HG03039 (cell line): ENCODE data around the gene PLCL2.
"Not testable (repeated sequence)": the region's sequence is repeated elsewhere in the genome, so short reads cannot be mapped to it uniquely, and the experiment has no call there.

ENCODE experiments used
- ATAC-seq: cut with Tn5 transposase; IDR thresholded peaks from one replicate; pipeline ENCODE4 v1.9.1; 2021; ENCODE audit warnings: mild to moderate bottlenecking, moderate library complexity; ENCODE audit not compliant: unreplicated experiment

PLCL2 gene

GRCh38 chr3:16950282-16950681, 65.5 kb downstream of the PLCL2 start:
- ATAC-seq = no peak

- ATAC-seq = no peak
These were observed 66.1 kb downstream of the PLCL2 start for GRCh38 chr3:16950845-16951244.

- ATAC-seq = not testable (repeated sequence)
These were observed 73.1 kb downstream of the PLCL2 start for GRCh38 chr3:16957852-16958251.

GRCh38 chr3:16960125-16960524, 75.4 kb downstream of the PLCL2 start:
- no peak for ATAC-seq

GRCh38 chr3:16961621-16962205, 77.0 kb downstream of the PLCL2 start:
- ATAC-seq = no peak

- ATAC-seq = no peak
These were observed 90.3 kb downstream of the PLCL2 start for GRCh38 chr3:16975083-16975482.

GRCh38 chr3:16978234-16978920, 93.6 kb downstream of the PLCL2 start:
- no peak for ATAC-seq

GRCh38 chr3:16978921-16979271, 94.1 kb downstream of the PLCL2 start:
- ATAC-seq = no peak

GRCh38 chr3:16979769-16980515, 95.2 kb downstream of the PLCL2 start:
- ATAC-seq = not testable (repeated sequence)

- not testable (repeated sequence) for ATAC-seq
These were observed 95.8 kb downstream of the PLCL2 start for GRCh38 chr3:16980526-16980925.

- no peak for ATAC-seq
These were observed 97.7 kb downstream of the PLCL2 start for GRCh38 chr3:16982460-16982859.

GRCh38 chr3:16985608-16986007, 100.9 kb downstream of the PLCL2 start:
- no peak for ATAC-seq

GRCh38 chr3:16987141-16987540, 102.4 kb downstream of the PLCL2 start:
- no peak for ATAC-seq

GRCh38 chr3:16990163-16990562, 105.4 kb downstream of the PLCL2 start:
- ATAC-seq = no peak

- no peak for ATAC-seq
These were observed 107.4 kb downstream of the PLCL2 start for GRCh38 chr3:16992198-16992597.

GRCh38 chr3:16993227-16993626, 108.5 kb downstream of the PLCL2 start:
- ATAC-seq = no peak

- ATAC-seq = no peak
These were observed 110.2 kb downstream of the PLCL2 start for GRCh38 chr3:16994854-16995525.

GRCh38 chr3:16995601-16996000, 110.8 kb downstream of the PLCL2 start:
- no peak for ATAC-seq

GRCh38 chr3:16998236-16998923, 113.6 kb downstream of the PLCL2 start:
- no peak for ATAC-seq

- no peak for ATAC-seq
These were observed 114.4 kb downstream of the PLCL2 start for GRCh38 chr3:16999161-16999560.

- ATAC-seq = no peak
These were observed 115.1 kb downstream of the PLCL2 start for GRCh38 chr3:16999871-17000270.
